Measurements from ENCODE around the gene SLC25A23. TPM values are rescaled to one million over a fixed set of nuclear protein-coding genes. Genes with fewer than 3 reads are reported as not detected.

Gene SLC25A23
- total and polyA plus RNA-seq, 2 of the 8 experiments (the other 6 are each of a cell fraction or from before 2014, with no cell fraction given) = 18.0 to 48.1 TPM

DNA sequence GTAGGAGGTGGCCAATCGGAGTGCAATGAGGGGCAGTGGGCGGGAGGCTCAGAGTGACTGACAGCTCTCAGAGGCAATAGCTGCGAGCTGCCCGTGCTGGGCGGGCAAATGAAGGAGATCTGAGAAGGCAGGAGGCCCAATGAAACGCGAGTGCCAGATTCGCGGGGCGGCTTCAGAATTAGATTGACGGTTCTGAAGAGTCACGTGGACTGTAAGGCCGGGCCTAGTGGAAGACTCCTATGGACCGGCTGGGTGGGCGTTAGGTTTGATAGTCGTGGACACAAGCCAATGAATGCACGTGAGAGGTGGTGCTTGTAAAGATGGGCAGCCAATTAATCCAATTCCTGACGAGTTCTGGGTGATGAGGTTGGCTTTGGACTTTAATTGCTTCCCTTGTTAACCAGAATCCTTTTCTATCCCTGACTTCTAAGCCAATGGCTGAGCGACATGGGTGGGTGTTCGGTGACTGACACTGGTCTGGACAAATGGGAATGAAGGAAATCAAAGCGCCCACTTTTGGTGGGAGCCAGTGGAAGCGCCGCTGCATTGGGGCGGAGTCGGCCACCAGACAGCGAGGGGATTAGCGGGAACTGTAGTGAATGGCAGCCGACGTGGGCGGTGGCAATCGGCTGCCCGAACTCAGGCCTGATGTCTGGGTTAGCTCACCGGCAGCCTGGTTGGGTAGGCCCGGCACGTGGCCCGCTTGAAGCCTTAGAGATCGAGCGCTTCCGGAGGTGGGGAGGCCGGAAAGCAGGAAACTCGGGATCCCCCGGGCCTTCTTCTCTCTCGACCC, 34.5 kb downstream of the SLC25A23 start (continued):
- TF ChIP-seq, protein P1, sequence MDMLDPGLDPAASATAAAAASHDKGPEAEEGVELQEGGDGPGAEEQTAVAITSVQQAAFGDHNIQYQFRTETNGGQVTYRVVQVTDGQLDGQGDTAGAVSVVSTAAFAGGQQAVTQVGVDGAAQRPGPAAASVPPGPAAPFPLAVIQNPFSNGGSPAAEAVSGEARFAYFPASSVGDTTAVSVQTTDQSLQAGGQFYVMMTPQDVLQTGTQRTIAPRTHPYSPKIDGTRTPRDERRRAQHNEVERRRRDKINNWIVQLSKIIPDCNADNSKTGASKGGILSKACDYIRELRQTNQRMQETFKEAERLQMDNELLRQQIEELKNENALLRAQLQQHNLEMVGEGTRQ (IDR thresholded peaks at IDR 0.05; ENCODE audit: low read length) = peak; percentile 93
- no peak for TF ChIP-seq RNF2 (IDR thresholded peaks at IDR 0.05; ENCODE audit: borderline replicate concordance, low read depth, low read length, missing control alignments, poor library complexity, severe bottlenecking)
- no peak for TF ChIP-seq CTBP2 (IDR thresholded peaks at IDR 0.05; ENCODE audit: borderline replicate concordance, insufficient read depth, insufficient read length, low read length)
- TF ChIP-seq, protein P2, sequence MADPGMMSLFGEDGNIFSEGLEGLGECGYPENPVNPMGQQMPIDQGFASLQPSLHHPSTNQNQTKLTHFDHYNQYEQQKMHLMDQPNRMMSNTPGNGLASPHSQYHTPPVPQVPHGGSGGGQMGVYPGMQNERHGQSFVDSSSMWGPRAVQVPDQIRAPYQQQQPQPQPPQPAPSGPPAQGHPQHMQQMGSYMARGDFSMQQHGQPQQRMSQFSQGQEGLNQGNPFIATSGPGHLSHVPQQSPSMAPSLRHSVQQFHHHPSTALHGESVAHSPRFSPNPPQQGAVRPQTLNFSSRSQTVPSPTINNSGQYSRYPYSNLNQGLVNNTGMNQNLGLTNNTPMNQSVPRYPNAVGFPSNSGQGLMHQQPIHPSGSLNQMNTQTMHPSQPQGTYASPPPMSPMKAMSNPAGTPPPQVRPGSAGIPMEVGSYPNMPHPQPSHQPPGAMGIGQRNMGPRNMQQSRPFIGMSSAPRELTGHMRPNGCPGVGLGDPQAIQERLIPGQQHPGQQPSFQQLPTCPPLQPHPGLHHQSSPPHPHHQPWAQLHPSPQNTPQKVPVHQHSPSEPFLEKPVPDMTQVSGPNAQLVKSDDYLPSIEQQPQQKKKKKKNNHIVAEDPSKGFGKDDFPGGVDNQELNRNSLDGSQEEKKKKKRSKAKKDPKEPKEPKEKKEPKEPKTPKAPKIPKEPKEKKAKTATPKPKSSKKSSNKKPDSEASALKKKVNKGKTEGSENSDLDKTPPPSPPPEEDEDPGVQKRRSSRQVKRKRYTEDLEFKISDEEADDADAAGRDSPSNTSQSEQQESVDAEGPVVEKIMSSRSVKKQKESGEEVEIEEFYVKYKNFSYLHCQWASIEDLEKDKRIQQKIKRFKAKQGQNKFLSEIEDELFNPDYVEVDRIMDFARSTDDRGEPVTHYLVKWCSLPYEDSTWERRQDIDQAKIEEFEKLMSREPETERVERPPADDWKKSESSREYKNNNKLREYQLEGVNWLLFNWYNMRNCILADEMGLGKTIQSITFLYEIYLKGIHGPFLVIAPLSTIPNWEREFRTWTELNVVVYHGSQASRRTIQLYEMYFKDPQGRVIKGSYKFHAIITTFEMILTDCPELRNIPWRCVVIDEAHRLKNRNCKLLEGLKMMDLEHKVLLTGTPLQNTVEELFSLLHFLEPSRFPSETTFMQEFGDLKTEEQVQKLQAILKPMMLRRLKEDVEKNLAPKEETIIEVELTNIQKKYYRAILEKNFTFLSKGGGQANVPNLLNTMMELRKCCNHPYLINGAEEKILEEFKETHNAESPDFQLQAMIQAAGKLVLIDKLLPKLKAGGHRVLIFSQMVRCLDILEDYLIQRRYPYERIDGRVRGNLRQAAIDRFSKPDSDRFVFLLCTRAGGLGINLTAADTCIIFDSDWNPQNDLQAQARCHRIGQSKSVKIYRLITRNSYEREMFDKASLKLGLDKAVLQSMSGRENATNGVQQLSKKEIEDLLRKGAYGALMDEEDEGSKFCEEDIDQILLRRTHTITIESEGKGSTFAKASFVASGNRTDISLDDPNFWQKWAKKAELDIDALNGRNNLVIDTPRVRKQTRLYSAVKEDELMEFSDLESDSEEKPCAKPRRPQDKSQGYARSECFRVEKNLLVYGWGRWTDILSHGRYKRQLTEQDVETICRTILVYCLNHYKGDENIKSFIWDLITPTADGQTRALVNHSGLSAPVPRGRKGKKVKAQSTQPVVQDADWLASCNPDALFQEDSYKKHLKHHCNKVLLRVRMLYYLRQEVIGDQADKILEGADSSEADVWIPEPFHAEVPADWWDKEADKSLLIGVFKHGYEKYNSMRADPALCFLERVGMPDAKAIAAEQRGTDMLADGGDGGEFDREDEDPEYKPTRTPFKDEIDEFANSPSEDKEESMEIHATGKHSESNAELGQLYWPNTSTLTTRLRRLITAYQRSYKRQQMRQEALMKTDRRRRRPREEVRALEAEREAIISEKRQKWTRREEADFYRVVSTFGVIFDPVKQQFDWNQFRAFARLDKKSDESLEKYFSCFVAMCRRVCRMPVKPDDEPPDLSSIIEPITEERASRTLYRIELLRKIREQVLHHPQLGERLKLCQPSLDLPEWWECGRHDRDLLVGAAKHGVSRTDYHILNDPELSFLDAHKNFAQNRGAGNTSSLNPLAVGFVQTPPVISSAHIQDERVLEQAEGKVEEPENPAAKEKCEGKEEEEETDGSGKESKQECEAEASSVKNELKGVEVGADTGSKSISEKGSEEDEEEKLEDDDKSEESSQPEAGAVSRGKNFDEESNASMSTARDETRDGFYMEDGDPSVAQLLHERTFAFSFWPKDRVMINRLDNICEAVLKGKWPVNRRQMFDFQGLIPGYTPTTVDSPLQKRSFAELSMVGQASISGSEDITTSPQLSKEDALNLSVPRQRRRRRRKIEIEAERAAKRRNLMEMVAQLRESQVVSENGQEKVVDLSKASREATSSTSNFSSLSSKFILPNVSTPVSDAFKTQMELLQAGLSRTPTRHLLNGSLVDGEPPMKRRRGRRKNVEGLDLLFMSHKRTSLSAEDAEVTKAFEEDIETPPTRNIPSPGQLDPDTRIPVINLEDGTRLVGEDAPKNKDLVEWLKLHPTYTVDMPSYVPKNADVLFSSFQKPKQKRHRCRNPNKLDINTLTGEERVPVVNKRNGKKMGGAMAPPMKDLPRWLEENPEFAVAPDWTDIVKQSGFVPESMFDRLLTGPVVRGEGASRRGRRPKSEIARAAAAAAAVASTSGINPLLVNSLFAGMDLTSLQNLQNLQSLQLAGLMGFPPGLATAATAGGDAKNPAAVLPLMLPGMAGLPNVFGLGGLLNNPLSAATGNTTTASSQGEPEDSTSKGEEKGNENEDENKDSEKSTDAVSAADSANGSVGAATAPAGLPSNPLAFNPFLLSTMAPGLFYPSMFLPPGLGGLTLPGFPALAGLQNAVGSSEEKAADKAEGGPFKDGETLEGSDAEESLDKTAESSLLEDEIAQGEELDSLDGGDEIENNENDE (IDR thresholded peaks at IDR 0.05; ENCODE audit: insufficient replicate concordance, low read length) = no peak
- no peak for TF ChIP-seq SIX5 (IDR thresholded peaks at IDR 0.05; ENCODE audit: low read depth, low read length)
- TF ChIP-seq ZNF274 (IDR thresholded peaks at IDR 0.05; ENCODE audit: borderline replicate concordance, extremely low read depth, low read length) = no peak
- TF ChIP-seq NANOG (IDR thresholded peaks at IDR 0.05; ENCODE audit: insufficient read depth, low read depth, low read length, poor library complexity, severe bottlenecking) = peak; percentile 5
- peak; percentile 19 for TF ChIP-seq TBP (IDR thresholded peaks at IDR 0.05; ENCODE audit: low read depth, low read length)
